ENCODE measurements around the gene ST7. TPM values are rescaled to one million over a fixed set of nuclear protein-coding genes. Genes with fewer than 3 reads are reported as not detected.

ST7 gene
- total RNA-seq, 2 experiments from 2014 or later: 4.9 to 5.4 TPM

- Mint-ChIP-seq H3K4me3 (no peak overlapping the region), H3K4me1 (ENCODE audit: low read depth) (no peaks in the 10 kb centered on the region), H3K27me3 (no peaks in the 10 kb centered on the region), H3K27ac (no peak overlapping the region), H3K9me3 (no peaks in the 10 kb centered on the region), H3K36me3 (ENCODE audit: low read depth) (peaks cover 44% of the 10 kb centered on the region)
- intact Hi-C loops (cut with DNase I, micrococcal nuclease): no loop called here
- peaks cover 38% of the 10 kb centered on the region for H3K36me3 ChIP-seq (ENCODE audit: insufficient read depth, low read length)
- ATAC-seq (ENCODE audit: poor library complexity) (no peak), DNase-seq (no peak)
- H3K9me3 ChIP-seq (ENCODE audit: control insufficient read depth in 1 of 2, insufficient read depth in 1 of 2, low read length in 2 of 2): no peaks in the 10 kb centered on the region
- H3K27me3 ChIP-seq (ENCODE audit: control insufficient read depth in 1 of 2, insufficient read depth in 2 of 2, low read length in 2 of 2): no peaks in the 10 kb centered on the region
- no peaks in the 10 kb centered on the region for H3K4me1 ChIP-seq (ENCODE audit: insufficient read depth, low read length)
- ChIA-PET POLR2A (no interaction called here), CTCF (no interaction called here)
- TF ChIP-seq CTCF (IDR thresholded peaks at IDR 0.05): no peak
- no peak overlapping the region for H3K4me3 ChIP-seq (ENCODE audit: low read length)
- H3K27ac ChIP-seq (ENCODE audit: low read depth in 1 of 2, low read length in 2 of 2): no peak overlapping the region
These were observed 32.9 kb upstream of the ST7 start for GRCh38 chr7:116920359-116920758.

- POLR2A ChIA-PET: interaction anchor here (0.8 kb wide), 1 partner anchor 45 kb away, joined by 3 read pairs; no protein-coding TSS in a partner anchor
- no peak overlapping the region for H3K4me3 Mint-ChIP-seq
- no peaks in the 10 kb centered on the region for H3K27me3 Mint-ChIP-seq
- DNase-seq: no peak
- Histone ChIP-seq H3K27me3 (ENCODE audit: control insufficient read depth in 1 of 2, insufficient read depth in 2 of 2, low read length in 2 of 2) (no peaks in the 10 kb centered on the region), H3K36me3 (ENCODE audit: insufficient read depth, low read length) (peaks cover 17% of the 10 kb centered on the region), H3K4me3 (ENCODE audit: low read length) (no peak overlapping the region), H3K27ac (ENCODE audit: low read depth in 1 of 2, low read length in 2 of 2) (no peak overlapping the region), H3K9me3 (ENCODE audit: control insufficient read depth in 1 of 2, insufficient read depth in 1 of 2, low read length in 2 of 2) (no peaks in the 10 kb centered on the region), H3K4me1 (ENCODE audit: insufficient read depth, low read length) (no peaks in the 10 kb centered on the region)
- ATAC-seq (ENCODE audit: poor library complexity): no peak
- no peak overlapping the region for H3K27ac Mint-ChIP-seq
- no peaks in the 10 kb centered on the region for H3K4me1 Mint-ChIP-seq (ENCODE audit: low read depth)
- peaks cover 26% of the 10 kb centered on the region for H3K36me3 Mint-ChIP-seq (ENCODE audit: low read depth)
- H3K9me3 Mint-ChIP-seq: no peaks in the 10 kb centered on the region
- intact Hi-C loops (cut with DNase I, micrococcal nuclease): no loop called here
- CTCF ChIA-PET: no interaction called here
- no peak for TF ChIP-seq CTCF (IDR thresholded peaks at IDR 0.05)
These were observed 30.8 kb upstream of the ST7 start for GRCh38 chr7:116922545-116922944.

- no peak overlapping the region for H3K27ac Mint-ChIP-seq
- no peak for ATAC-seq (ENCODE audit: poor library complexity)
- H3K4me3 ChIP-seq (ENCODE audit: low read length): no peak overlapping the region
- H3K9me3 ChIP-seq (ENCODE audit: control insufficient read depth in 1 of 2, insufficient read depth in 1 of 2, low read length in 2 of 2): no peaks in the 10 kb centered on the region
- H3K9me3 Mint-ChIP-seq: no peaks in the 10 kb centered on the region
- no peaks in the 10 kb centered on the region for H3K27me3 ChIP-seq (ENCODE audit: control insufficient read depth in 1 of 2, insufficient read depth in 2 of 2, low read length in 2 of 2)
- H3K4me3 Mint-ChIP-seq: no peak overlapping the region
- no peak overlapping the region for H3K27ac ChIP-seq (ENCODE audit: low read depth in 1 of 2, low read length in 2 of 2)
- ChIA-PET POLR2A (no interaction called here), CTCF (no interaction called here)
- no peak for DNase-seq
- no peaks in the 10 kb centered on the region for H3K4me1 Mint-ChIP-seq (ENCODE audit: low read depth)
- H3K36me3 ChIP-seq (ENCODE audit: insufficient read depth, low read length): no peaks in the 10 kb centered on the region
- H3K36me3 Mint-ChIP-seq (ENCODE audit: low read depth): peaks cover 9% of the 10 kb centered on the region
- no peak for TF ChIP-seq CTCF (IDR thresholded peaks at IDR 0.05)
- no peaks in the 10 kb centered on the region for H3K4me1 ChIP-seq (ENCODE audit: insufficient read depth, low read length)
- intact Hi-C loops (cut with DNase I, micrococcal nuclease): loop anchor here in 1 of 2 experiments (5.0 kb wide), 1 partner anchor 1228 kb away; no protein-coding TSS in a partner anchor
- no peaks in the 10 kb centered on the region for H3K27me3 Mint-ChIP-seq
These were observed 28.6 kb upstream of the ST7 start for GRCh38 chr7:116924741-116925140.
